ENCODE results near the gene TIGD3. TPM values are rescaled to one million over a fixed set of nuclear protein-coding genes. Genes with fewer than 3 reads are reported as not detected.

Gene TIGD3
- total and polyA plus RNA-seq, 9 of the 15 experiments (the other 6 are each of a cell fraction or from before 2014, with no cell fraction given): 0.06 to 1.3 (median 0.56) TPM

DNA sequence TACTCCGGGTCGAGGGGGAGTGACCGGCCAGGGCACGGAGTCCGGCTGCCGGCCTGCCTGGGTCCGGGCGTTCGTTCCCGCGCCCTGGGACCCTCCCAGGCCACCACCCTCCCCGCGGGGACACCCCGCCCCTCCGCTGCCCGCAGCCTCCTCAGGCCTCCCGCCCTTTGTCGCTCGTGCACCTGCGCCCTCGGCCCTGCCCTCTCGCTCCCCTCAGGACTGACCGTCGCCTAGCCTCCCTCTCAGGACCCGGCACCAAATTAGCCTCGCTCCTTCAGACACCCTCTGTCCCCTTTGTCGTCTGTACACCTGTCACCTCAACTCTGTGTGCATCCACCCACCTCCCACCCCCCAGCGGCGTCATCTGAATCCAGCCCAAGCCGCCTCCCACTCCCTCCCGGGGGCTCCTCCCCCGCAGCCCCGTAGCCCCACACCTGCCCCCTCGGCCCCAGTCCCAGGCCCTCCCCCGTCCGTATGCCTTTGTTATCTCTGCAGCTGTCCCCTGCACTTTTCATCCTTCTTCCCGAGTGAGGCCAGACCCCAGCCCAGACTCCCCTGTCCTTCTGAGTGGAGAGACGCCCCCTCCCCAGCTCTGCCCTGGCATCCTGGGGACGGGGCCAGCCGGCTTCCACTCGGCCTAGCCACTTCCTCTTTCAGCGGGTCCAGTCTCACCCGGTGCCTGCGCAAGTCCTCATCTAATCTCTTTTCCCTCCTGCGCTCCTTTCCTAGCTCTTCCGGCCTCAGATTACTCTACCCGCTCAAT, 643 bp downstream of the TIGD3 start (continued):
- TF ChIP-seq, protein P1, sequence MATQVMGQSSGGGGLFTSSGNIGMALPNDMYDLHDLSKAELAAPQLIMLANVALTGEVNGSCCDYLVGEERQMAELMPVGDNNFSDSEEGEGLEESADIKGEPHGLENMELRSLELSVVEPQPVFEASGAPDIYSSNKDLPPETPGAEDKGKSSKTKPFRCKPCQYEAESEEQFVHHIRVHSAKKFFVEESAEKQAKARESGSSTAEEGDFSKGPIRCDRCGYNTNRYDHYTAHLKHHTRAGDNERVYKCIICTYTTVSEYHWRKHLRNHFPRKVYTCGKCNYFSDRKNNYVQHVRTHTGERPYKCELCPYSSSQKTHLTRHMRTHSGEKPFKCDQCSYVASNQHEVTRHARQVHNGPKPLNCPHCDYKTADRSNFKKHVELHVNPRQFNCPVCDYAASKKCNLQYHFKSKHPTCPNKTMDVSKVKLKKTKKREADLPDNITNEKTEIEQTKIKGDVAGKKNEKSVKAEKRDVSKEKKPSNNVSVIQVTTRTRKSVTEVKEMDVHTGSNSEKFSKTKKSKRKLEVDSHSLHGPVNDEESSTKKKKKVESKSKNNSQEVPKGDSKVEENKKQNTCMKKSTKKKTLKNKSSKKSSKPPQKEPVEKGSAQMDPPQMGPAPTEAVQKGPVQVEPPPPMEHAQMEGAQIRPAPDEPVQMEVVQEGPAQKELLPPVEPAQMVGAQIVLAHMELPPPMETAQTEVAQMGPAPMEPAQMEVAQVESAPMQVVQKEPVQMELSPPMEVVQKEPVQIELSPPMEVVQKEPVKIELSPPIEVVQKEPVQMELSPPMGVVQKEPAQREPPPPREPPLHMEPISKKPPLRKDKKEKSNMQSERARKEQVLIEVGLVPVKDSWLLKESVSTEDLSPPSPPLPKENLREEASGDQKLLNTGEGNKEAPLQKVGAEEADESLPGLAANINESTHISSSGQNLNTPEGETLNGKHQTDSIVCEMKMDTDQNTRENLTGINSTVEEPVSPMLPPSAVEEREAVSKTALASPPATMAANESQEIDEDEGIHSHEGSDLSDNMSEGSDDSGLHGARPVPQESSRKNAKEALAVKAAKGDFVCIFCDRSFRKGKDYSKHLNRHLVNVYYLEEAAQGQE (IDR thresholded peaks at IDR 0.05; ENCODE audit: borderline replicate concordance): peak; percentile 56; the same call in 1 of the 2 replicates
- TF ChIP-seq, protein P1 (CRISPR knock-in tag; IDR thresholded peaks at IDR 0.05; ENCODE audit: low read depth): no peak
- 0 out of 4 replicates have a peak, but pooled peaks of 1 of the 2 experiments have one; percentile 23 for TF ChIP-seq KDM1A (IDR thresholded peaks at IDR 0.05)
- TF ChIP-seq, protein P2, sequence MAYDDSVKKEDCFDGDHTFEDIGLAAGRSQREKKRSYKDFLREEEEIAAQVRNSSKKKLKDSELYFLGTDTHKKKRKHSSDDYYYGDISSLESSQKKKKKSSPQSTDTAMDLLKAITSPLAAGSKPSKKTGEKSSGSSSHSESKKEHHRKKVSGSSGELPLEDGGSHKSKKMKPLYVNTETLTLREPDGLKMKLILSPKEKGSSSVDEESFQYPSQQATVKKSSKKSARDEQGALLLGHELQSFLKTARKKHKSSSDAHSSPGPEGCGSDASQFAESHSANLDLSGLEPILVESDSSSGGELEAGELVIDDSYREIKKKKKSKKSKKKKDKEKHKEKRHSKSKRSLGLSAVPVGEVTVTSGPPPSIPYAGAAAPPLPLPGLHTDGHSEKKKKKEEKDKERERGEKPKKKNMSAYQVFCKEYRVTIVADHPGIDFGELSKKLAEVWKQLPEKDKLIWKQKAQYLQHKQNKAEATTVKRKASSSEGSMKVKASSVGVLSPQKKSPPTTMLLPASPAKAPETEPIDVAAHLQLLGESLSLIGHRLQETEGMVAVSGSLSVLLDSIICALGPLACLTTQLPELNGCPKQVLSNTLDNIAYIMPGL (CRISPR knock-in tag; IDR thresholded peaks at IDR 0.05): 0 out of 2 replicates have a peak, but pooled peaks have one; percentile 28
- no peak for TF ChIP-seq OTX1 (CRISPR knock-in tag; IDR thresholded peaks at IDR 0.05)
- no peak for TF ChIP-seq SAFB (IDR thresholded peaks at IDR 0.05; ENCODE audit: borderline replicate concordance, low read depth, low read length)
- TF ChIP-seq ETV1 (tag; conservative IDR thresholded peaks at IDR 0.05; ENCODE audit: low read depth): peak; percentile 75
- no peak for TF ChIP-seq KDM4B (IDR thresholded peaks at IDR 0.05; ENCODE audit: borderline replicate concordance in 2 of 2, low read depth in 1 of 2)
- TF ChIP-seq HSF4 (CRISPR knock-in tag; IDR thresholded peaks at IDR 0.05; ENCODE audit: borderline replicate concordance): no peak
